Measurements from ENCODE around the gene SLC26A3.
A peak's percentile ranks its signal among the peaks of the same experiment; 100 is the strongest.

SLC26A3 gene

GRCh38 chr7:107743567-107744344 lies 59.3 kb downstream of the SLC26A3 start, which contains the start of gene CBLL1:
Gene CBLL1 (plus strand): TSS chr7:107744142. CDS start chr7:107744164, 22 bp downstream.
- ATAC-seq (peak; percentile 95), DNase-seq (ENCODE audit: low spot score in 2 of 2) (peak; percentile 94 to 98)
- Mint-ChIP-seq H3K9me3 (no peaks in the 10 kb centered on the region), H3K36me3 (peaks cover 46% of the 10 kb centered on the region), H3K4me1 (peaks cover 40% of the 10 kb centered on the region), H3K4me3 (peak within 1 kb of the TSS; percentile 92), H3K27ac (peak within 1 kb of the TSS; percentile 100)

- Mint-ChIP-seq H3K27ac (peak overlapping the region; percentile 100), H3K4me1 (peaks cover 36% of the 10 kb centered on the region), H3K36me3 (peaks cover 38% of the 10 kb centered on the region), H3K4me3 (peak overlapping the region; percentile 92), H3K9me3 (no peaks in the 10 kb centered on the region)
- ATAC-seq, result peak; percentile 56
- DNase-seq (ENCODE audit: low spot score in 2 of 2), result no peak
These were observed 60.1 kb downstream of the SLC26A3 start for GRCh38 chr7:107742678-107743566.

GRCh38 chr7:107728276-107728675 lies 74.7 kb downstream of the SLC26A3 start:
- Mint-ChIP-seq H3K9me3 (no peaks in the 10 kb centered on the region), H3K27ac (no peak overlapping the region)

GRCh38 chr7:107726356-107727130 lies 76.5 kb downstream of the SLC26A3 start:
- Mint-ChIP-seq H3K4me3 (no peak overlapping the region), H3K27ac (no peak overlapping the region), H3K36me3 (no peaks in the 10 kb centered on the region), H3K9me3 (no peaks in the 10 kb centered on the region), H3K4me1 (no peaks in the 10 kb centered on the region)
- ATAC-seq, result no peak
- DNase-seq (ENCODE audit: low spot score in 2 of 2), result no peak

More at GRCh38 chr7:107728276-107728675, 74.7 kb downstream of the SLC26A3 start:
- no peak for DNase-seq (ENCODE audit: low spot score in 2 of 2)
- no peaks in the 10 kb centered on the region for H3K36me3 Mint-ChIP-seq
- ATAC-seq, result no peak
- no peak overlapping the region for H3K4me3 Mint-ChIP-seq
- H3K4me1 Mint-ChIP-seq, result no peaks in the 10 kb centered on the region

GRCh38 chr7:107725138-107725740 lies 77.8 kb downstream of the SLC26A3 start:
- H3K4me3 Mint-ChIP-seq, result no peak overlapping the region
- no peaks in the 10 kb centered on the region for H3K4me1 Mint-ChIP-seq
- H3K9me3 Mint-ChIP-seq, result no peaks in the 10 kb centered on the region
- no peak overlapping the region for H3K27ac Mint-ChIP-seq
- no peaks in the 10 kb centered on the region for H3K36me3 Mint-ChIP-seq
- DNase-seq (ENCODE audit: low spot score in 2 of 2) (no peak), ATAC-seq (no peak)

GRCh38 chr7:107723255-107723654 lies 79.8 kb downstream of the SLC26A3 start:
- Mint-ChIP-seq H3K36me3 (no peaks in the 10 kb centered on the region), H3K4me3 (no peak overlapping the region), H3K27ac (peak overlapping the region; percentile 7), H3K4me1 (no peaks in the 10 kb centered on the region), H3K9me3 (no peaks in the 10 kb centered on the region)
- no peak for DNase-seq (ENCODE audit: low spot score in 2 of 2)
- no peak for ATAC-seq

- no peak overlapping the region for H3K4me3 Mint-ChIP-seq
- H3K4me1 Mint-ChIP-seq, result no peaks in the 10 kb centered on the region
- H3K36me3 Mint-ChIP-seq, result no peaks in the 10 kb centered on the region
- DNase-seq (ENCODE audit: low spot score in 2 of 2) (no peak), ATAC-seq (no peak)
- H3K9me3 Mint-ChIP-seq, result no peaks in the 10 kb centered on the region
- no peak overlapping the region for H3K27ac Mint-ChIP-seq
These were observed 81.7 kb downstream of the SLC26A3 start for GRCh38 chr7:107721286-107721685.

- Mint-ChIP-seq H3K4me3 (no peak overlapping the region), H3K36me3 (no peaks in the 10 kb centered on the region), H3K4me1 (no peaks in the 10 kb centered on the region), H3K27ac (no peak overlapping the region), H3K9me3 (no peaks in the 10 kb centered on the region)
- DNase-seq (ENCODE audit: low spot score in 2 of 2), result no peak
- ATAC-seq, result no peak
These were observed 84.4 kb downstream of the SLC26A3 start for GRCh38 chr7:107718456-107719193.

- H3K4me3 Mint-ChIP-seq, result no peak overlapping the region
- ATAC-seq (peak; percentile 32), DNase-seq (ENCODE audit: low spot score in 2 of 2) (no peak)
- no peaks in the 10 kb centered on the region for H3K9me3 Mint-ChIP-seq
- no peaks in the 10 kb centered on the region for H3K4me1 Mint-ChIP-seq
- H3K27ac Mint-ChIP-seq, result no peak overlapping the region
- H3K36me3 Mint-ChIP-seq, result no peaks in the 10 kb centered on the region
These were observed 87.5 kb downstream of the SLC26A3 start for GRCh38 chr7:107715531-107715930.

Measured in stimulated activated effector memory CD8-positive, alpha-beta T cell treated with anti-CD3 and anti-CD28 coated beads, Interleukin-12 subunit alpha, Interleukin-12 subunit beta, amount 100 ng/mL, for 72 hours (primary cell).